Mucosa of descending colon (tissue), 3 donors: ENCODE data around the gene AP3D1. TPM values are rescaled to one million over a fixed set of nuclear protein-coding genes. Genes with fewer than 3 reads are reported as not detected.

Experiments
- ATAC-seq: fragments of 200-7000 bp; cut with Tn5 transposase; one replicate; pipeline ENCODE4 v1.9.1; 2020; ENCODE audit warnings: mild to moderate bottlenecking, moderate library complexity
- DNase-seq, 3 donors: peaks; one replicate each; pipeline ENCODE4 v3.0.0-alpha.2; 2020
- H3K36me3 ChIP-seq: fragments of 200-600 bp; one replicate; pipeline ENCODE4 v1.8.0; 2021; ENCODE audit warnings: low read depth, mild to moderate bottlenecking
- H3K4me1 ChIP-seq: fragments of 200-600 bp; one replicate; pipeline ENCODE4 v1.8.0; 2021; ENCODE audit warnings: low read depth, mild to moderate bottlenecking
- H3K4me3 ChIP-seq: fragments of 200-600 bp; one replicate; pipeline ENCODE4 v1.8.0; 2021; ENCODE audit warnings: mild to moderate bottlenecking
- H3K9me3 ChIP-seq: fragments of 200-600 bp; one replicate; pipeline ENCODE4 v1.8.0; 2021; ENCODE audit warnings: mild to moderate bottlenecking
- intact Hi-C, 2 donors: fragments of 100-400 bp; cut with DNase I in 1 of 2; cut with micrococcal nuclease in 1 of 2; formaldehyde crosslinking; loops; one replicate each; pipeline versions ENCODE4 v1.11.0 to v1.11.1; 2022; cut with DNase I, micrococcal nuclease
- total RNA-seq, 3 donors: library from RNA; stranded (reverse); fragmentation: NEBNext Ultra II Directional in 2 of 3; extraction: Animal tissue kit (Norgen Biotek cat#: 25700) in 2 of 3; gene quantifications; one replicate each; pipeline versions ENCODE4 v1.2.1 to v1.2.4, GENCODE V29; 2021 to 2023
- TF ChIP-seq, protein P1 (sequence below): fragments of 200-600 bp; IDR thresholded peaks from one replicate; pipeline ENCODE4 v1.8.0; 2022; ENCODE audit warnings: antibody characterized with exemption, mild to moderate bottlenecking
- donor health status: DM: no; HTN: no; CAD: no; lungs with moderate emphysema.
- donor health status: DM: no; HTN: no; CAD: no.
- donor health status: DM: no; HTN: yes; CAD: no.

The AP3D1 gene
- total RNA-seq, 3 donors from 2014 or later, result 103 to 120 (median 103) TPM

DNA sequence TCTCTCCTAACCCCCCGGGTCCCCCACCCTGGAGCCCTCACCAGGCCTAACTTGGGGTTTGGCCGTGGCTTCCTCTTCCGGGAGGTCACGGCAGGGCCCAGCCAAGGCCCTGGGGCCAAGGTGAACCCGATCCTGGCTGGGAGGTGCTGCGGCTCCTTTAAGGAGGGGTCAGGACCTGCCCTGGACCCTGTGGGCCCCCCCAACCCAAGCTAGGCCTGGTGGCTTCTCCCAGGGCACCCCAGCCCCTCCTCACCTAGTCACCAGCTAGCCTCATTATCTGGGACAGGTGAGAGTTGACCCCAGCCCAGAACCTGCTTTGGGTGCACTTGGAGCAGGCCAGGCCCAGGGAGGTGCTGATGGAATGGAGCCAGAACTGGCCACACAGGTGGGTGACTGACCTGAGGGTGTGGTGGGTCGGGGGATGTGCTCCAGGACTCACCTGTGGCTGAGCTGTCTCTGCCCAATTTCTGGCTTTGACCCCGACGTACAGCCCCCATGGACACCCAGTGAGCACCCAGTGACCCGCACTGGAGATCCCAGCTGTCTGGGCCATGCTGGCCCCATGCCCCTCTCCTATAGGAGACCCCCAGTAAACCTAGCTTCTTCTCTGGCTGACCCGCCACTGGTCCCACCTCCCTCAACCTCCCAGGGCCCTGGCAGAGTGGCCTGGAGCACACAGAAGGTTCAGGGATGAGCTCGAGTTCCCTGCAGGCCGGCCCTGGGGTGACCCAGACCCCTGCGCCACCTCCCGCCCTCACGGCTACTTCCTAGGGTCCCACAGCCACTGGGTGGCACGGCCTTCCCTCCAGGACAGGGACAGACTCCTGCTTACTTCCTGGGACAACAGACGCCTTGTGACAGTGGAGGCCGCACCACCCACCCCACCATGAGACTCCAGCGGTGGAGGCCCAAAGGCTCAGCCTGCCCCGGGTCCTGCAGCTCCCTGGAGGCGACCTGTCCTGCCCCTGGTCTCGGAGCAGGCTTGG is 93.6 kb downstream of the AP3D1 start:
- ATAC-seq, result no peak

DNA sequence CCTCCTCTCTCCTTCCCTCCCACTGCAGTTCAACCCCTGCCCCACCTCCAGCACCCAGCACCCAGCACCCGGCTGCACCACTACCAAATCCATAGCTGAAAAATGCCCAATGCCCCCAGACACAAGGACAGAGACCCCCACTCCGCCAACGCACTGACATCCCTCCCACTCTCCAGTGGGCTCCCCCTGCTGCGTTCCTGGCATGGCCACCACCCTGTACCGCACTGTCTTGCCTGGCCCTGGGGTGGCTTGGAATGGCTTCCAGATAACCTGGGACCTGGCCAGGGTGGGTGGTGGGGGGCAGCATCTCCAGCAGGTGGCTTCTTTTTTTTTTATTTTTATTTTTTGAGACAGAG is 94.6 kb downstream of the AP3D1 start:
- TF ChIP-seq, protein P1, sequence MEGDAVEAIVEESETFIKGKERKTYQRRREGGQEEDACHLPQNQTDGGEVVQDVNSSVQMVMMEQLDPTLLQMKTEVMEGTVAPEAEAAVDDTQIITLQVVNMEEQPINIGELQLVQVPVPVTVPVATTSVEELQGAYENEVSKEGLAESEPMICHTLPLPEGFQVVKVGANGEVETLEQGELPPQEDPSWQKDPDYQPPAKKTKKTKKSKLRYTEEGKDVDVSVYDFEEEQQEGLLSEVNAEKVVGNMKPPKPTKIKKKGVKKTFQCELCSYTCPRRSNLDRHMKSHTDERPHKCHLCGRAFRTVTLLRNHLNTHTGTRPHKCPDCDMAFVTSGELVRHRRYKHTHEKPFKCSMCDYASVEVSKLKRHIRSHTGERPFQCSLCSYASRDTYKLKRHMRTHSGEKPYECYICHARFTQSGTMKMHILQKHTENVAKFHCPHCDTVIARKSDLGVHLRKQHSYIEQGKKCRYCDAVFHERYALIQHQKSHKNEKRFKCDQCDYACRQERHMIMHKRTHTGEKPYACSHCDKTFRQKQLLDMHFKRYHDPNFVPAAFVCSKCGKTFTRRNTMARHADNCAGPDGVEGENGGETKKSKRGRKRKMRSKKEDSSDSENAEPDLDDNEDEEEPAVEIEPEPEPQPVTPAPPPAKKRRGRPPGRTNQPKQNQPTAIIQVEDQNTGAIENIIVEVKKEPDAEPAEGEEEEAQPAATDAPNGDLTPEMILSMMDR, result no peak
- H3K4me3 ChIP-seq, result no peak overlapping the region
- peaks cover 67% of the 10 kb centered on the region for H3K4me1 ChIP-seq
- ATAC-seq (no peak), DNase-seq (peak in 1 of 3 donors; percentile 66)
- no peaks in the 10 kb centered on the region for H3K9me3 ChIP-seq
- H3K36me3 ChIP-seq, result no peaks in the 10 kb centered on the region
- intact Hi-C loops, result no loop called here

More for the DNA sequence above, 93.6 kb downstream of the AP3D1 start:
- intact Hi-C loops, result no loop called here
- TF ChIP-seq, protein P1, result no peak
- DNase-seq, result peak in 1 of 3 donors; percentile 65
- H3K4me3 ChIP-seq, result no peak overlapping the region
- H3K36me3 ChIP-seq, result no peaks in the 10 kb centered on the region
- peaks cover 60% of the 10 kb centered on the region for H3K4me1 ChIP-seq
- H3K9me3 ChIP-seq, result no peaks in the 10 kb centered on the region

DNA sequence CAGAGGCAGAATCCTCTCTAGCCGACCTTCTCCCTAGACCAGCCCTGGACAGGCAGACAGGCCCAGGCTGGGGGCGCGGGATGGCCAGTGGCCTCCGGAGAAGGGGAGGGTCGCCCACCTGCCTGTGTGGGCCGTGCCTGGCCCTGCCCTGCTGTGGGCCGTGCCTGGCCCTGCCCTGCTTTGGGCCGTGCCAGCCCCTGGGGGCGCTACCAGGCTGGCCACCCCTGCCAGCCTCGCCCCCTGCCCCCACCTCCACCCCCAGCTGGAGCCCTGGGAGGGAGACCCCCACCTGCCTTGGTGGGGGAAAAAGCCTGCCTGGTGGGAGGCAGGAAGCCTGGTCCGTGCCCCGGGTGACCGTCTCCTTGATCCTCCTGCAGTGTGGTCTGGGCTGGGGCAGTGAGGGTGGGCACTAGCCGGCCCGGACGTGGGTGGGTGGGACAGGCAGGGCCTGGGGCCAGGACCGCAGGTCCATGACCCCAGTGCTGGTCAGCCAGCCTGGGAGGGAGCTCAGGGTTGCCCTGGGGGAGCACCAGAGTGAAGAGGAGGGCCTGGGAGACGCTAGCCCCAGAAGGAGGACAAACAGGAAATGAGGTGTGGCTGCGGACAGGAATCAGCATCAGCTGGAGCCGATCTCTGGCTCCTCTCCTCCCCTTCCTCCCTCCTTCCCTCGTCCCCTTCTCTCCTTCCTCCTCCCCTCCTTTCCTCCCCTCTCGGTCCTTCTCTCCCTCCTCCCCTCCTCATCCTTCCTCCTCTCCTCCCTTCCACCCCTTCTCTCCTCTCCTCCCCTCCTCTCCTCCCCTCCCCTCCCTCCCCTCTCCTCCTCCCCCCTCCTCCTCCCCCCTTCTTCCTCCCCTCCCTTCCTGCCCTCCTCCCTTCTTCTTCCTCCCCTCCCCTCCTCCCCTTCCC is 95.2 kb downstream of the AP3D1 start:
- Histone ChIP-seq H3K4me3 (no peak overlapping the region), H3K4me1 (peaks cover 73% of the 10 kb centered on the region), H3K36me3 (no peaks in the 10 kb centered on the region), H3K9me3 (no peaks in the 10 kb centered on the region)
- DNase-seq, result peak; percentile 68 to 74 (median 69)
- TF ChIP-seq, protein P1, result no peak
- ATAC-seq, result peak; percentile 16
- intact Hi-C loops, result no loop called here

DNA sequence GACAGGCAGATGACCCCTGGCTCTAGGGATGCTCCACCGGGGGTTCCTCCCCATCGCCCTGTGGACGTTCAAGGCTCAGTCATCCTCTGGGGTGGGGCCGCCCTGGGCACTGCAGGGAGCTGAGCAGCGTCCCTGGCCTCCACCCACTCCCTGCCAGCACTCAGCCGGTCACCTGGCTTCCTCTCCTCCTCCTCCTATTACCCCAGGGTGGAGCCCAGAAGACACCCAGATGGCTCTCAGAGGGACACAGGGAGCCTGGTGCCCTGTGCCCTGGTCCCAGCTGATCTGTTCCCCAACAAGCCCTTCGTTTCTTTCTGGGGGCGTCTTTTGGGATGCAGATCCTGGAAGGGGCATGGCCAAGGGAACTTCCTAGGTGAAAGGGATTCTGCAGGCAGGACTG is 96.6 kb downstream of the AP3D1 start:
- ATAC-seq, result peak; percentile 36
- Histone ChIP-seq H3K4me1 (peaks cover 63% of the 10 kb centered on the region), H3K4me3 (no peak overlapping the region), H3K9me3 (no peaks in the 10 kb centered on the region), H3K36me3 (no peaks in the 10 kb centered on the region)
- DNase-seq, result peak; percentile 77 to 87 (median 83)
- TF ChIP-seq, protein P1, result no peak
- intact Hi-C loops, result no loop called here

DNA sequence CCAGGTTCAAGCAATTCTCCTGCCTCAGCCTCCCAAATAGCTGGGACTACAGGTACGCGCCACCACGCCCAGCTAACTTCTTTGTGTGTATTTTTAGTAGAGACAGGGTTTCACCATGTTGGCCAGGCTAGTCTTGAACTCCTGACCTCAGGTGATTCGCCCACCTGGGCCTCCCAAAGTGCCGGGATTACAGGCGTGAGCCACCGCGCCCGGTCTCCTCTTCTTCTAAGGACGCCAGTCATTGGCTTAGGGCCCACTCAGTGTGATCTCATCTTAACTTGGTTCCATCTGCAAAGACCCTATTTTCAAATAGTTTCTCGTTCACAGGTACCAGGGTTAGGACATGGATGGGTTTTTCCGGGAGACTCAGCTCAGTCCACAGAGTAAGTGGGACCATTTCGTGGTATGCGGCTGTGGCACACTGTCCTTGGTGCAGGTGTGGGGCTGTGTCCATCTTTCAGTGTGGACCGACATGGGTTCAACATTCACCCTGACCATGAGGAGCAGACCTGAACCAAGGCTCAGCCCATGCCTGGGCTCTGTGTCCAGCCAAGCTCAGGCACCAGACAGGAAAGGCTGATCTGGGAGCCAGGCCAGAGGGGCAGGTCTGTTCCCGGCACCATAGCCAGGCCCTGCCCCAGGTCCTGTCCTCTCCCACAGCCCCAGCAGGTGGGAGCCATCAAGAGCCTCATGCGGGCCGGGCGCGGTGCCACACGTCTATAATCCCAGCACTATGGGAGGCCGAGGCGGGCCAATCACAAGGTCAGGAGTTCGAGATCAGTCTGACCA is 97.6 kb downstream of the AP3D1 start:
- DNase-seq (peak; percentile 64 to 85 (median 75)), ATAC-seq (no peak)
- H3K36me3 ChIP-seq, result no peaks in the 10 kb centered on the region
- no peak overlapping the region for H3K4me3 ChIP-seq
- intact Hi-C loops, result no loop called here
- no peaks in the 10 kb centered on the region for H3K9me3 ChIP-seq
- peaks cover 64% of the 10 kb centered on the region for H3K4me1 ChIP-seq
- TF ChIP-seq, protein P1, result no peak
